22Rv1 (cell line): ENCODE results near the gene OR52E2.

Source experiments
- H3K27ac ChIP-seq: fragments of 450-650 bp; 2 replicates; pipeline ENCODE4 v1.5.1; 2017
- ZFX ChIP-seq: fragments of 450-650 bp; IDR thresholded peaks from 2 replicates; pipeline ENCODE4 v1.6.1; 2017; ENCODE audit warnings: antibody characterized with exemption, borderline replicate concordance
- TF ChIP-seq, protein P1 (sequence below): fragments of 450-650 bp; IDR thresholded peaks from 2 replicates; pipeline ENCODE4 v1.5.1; 2017; ENCODE audit warnings: mild to moderate bottlenecking

The OR52E2 gene

DNA sequence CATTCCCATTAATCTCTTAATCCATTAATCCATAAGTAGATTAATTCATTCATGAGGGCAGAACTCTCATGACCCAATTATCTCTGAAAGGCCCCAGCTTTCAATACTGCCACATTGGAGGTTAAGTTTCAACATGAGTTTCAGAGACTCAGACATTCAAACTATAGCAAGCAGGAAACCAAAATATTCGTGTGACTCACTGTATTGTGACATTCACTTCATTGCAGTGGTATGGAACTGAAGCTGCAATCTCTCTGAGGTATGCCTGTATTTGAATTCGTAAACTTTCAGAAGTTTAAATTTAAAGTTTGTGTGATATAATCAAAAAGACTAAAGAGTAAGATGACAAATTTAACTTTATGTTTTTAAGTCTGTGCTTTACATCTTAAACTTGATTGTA, 16.0 kb downstream of the OR52E2 start:
- no peak overlapping the region for H3K27ac ChIP-seq
- TF ChIP-seq ZFX, result no peak
- TF ChIP-seq, protein P1, sequence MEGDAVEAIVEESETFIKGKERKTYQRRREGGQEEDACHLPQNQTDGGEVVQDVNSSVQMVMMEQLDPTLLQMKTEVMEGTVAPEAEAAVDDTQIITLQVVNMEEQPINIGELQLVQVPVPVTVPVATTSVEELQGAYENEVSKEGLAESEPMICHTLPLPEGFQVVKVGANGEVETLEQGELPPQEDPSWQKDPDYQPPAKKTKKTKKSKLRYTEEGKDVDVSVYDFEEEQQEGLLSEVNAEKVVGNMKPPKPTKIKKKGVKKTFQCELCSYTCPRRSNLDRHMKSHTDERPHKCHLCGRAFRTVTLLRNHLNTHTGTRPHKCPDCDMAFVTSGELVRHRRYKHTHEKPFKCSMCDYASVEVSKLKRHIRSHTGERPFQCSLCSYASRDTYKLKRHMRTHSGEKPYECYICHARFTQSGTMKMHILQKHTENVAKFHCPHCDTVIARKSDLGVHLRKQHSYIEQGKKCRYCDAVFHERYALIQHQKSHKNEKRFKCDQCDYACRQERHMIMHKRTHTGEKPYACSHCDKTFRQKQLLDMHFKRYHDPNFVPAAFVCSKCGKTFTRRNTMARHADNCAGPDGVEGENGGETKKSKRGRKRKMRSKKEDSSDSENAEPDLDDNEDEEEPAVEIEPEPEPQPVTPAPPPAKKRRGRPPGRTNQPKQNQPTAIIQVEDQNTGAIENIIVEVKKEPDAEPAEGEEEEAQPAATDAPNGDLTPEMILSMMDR, result no peak

- H3K27ac ChIP-seq, result no peak overlapping the region
- no peak for TF ChIP-seq ZFX
- TF ChIP-seq, protein P1, result no peak
Observed at GRCh38 chr11:5042091-5042490, 17.3 kb downstream of the OR52E2 start.

GRCh38 chr11:5040876-5041275, 18.6 kb downstream of the OR52E2 start:
- TF ChIP-seq, protein P1, result no peak
- TF ChIP-seq ZFX, result no peak
- H3K27ac ChIP-seq, result no peak overlapping the region

GRCh38 chr11:5038341-5038740, 21.1 kb downstream of the OR52E2 start:
- no peak for TF ChIP-seq ZFX
- TF ChIP-seq, protein P1, result no peak
- no peak overlapping the region for H3K27ac ChIP-seq

DNA sequence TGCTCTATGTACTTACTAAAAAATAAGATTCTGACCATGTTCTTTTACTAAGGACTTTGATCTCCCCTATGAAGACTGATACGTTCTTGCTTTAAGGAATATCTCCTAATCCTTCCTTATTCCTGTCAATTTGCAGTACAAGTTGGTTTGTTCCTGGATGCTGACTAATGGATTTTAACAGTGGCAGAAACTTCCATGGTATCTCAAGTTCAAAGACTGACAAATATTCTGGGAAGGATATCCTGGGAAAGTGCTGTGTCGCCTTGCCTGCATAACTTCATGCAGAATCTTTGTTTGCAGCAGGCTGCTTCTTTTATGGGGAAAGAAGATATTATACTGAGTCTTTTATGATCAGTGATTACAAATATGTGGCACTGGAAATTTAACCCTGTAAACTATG, 21.5 kb downstream of the OR52E2 start:
- no peak overlapping the region for H3K27ac ChIP-seq
- no peak for TF ChIP-seq ZFX
- TF ChIP-seq, protein P1, result no peak

DNA sequence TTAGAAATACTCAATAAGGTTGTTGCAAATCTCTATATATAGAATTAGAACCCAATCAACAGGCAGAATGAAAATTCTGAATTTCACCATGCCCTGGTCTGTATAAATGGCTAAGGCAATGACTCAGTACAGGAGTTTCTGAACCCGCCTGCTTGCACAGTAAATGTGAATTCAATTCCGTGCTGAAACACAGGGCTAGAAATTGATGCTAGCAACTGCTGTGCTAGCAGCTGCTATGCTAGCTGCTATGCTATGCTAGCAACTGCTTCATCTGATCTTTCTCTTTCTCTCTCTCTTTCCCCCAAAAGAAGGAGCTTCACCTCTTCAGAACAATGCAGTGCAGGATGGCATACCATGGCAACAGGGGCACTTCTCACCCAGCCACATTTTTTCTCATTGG, 22.8 kb downstream of the OR52E2 start:
- TF ChIP-seq ZFX, result no peak
- TF ChIP-seq, protein P1, result no peak
- no peak overlapping the region for H3K27ac ChIP-seq

DNA sequence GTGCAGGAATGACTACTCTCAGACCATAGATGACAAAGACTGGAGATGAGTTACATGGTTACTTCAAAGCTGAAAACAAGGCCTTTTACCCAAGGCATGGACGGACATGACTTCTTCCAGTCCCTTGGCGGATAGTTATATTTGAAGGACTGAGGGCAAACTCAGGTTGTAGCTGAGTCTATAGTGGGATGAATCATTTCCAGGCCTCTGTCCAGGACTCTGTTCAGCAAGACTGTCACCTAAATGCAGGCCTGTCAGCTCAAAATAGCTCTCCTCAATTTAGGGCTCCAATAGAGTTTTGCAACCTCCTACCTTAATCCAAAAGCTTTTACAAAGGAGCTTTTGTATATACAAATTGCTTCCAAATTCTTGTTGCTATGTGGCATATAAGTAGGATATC, 37.4 kb downstream of the OR52E2 start:
- H3K27ac ChIP-seq, result no peak overlapping the region
- no peak for TF ChIP-seq ZFX
- TF ChIP-seq, protein P1, result no peak
